ENCODE data around the gene REEP3. TPM values are rescaled to one million over a fixed set of nuclear protein-coding genes. Genes with fewer than 3 reads are reported as not detected.

The REEP3 gene
- total and polyA plus RNA-seq, 2 donors (not counting 1 experiment from before 2014, with no cell fraction given): 2.2 to 8.8 TPM

GRCh38 chr10:63528084-63528744, 7.0 kb downstream of the REEP3 start:
- H3K9me3 ChIP-seq (ENCODE audit: control extremely low read depth in 1 of 3, control insufficient read depth in 2 of 3, insufficient read depth in 1 of 3, low read length in 2 of 3): no peaks in the 10 kb centered on the region
- ATAC-seq (ENCODE audit: low read depth) (no peak), DNase-seq (no peak)
- H2AFZ ChIP-seq (ENCODE audit: insufficient read depth, low read depth, low read length, poor library complexity, severe bottlenecking): no peak overlapping the region
- TF ChIP-seq, protein P1, sequence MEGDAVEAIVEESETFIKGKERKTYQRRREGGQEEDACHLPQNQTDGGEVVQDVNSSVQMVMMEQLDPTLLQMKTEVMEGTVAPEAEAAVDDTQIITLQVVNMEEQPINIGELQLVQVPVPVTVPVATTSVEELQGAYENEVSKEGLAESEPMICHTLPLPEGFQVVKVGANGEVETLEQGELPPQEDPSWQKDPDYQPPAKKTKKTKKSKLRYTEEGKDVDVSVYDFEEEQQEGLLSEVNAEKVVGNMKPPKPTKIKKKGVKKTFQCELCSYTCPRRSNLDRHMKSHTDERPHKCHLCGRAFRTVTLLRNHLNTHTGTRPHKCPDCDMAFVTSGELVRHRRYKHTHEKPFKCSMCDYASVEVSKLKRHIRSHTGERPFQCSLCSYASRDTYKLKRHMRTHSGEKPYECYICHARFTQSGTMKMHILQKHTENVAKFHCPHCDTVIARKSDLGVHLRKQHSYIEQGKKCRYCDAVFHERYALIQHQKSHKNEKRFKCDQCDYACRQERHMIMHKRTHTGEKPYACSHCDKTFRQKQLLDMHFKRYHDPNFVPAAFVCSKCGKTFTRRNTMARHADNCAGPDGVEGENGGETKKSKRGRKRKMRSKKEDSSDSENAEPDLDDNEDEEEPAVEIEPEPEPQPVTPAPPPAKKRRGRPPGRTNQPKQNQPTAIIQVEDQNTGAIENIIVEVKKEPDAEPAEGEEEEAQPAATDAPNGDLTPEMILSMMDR (IDR thresholded peaks at IDR 0.05): no peak
- no peak for TF ChIP-seq EZH2 (IDR thresholded peaks at IDR 0.05; ENCODE audit: borderline replicate concordance, insufficient read depth, low read depth, low read length, poor library complexity, severe bottlenecking)
- no peak overlapping the region for H3K4me3 ChIP-seq (ENCODE audit: control extremely low read depth in 1 of 5, extremely low read depth in 1 of 5, insufficient read depth in 1 of 5, low read depth in 2 of 5, low read length in 4 of 5)
- intact Hi-C loops (cut with micrococcal nuclease): no loop called here
- H3K4me2 ChIP-seq (replicated peaks; ENCODE audit: low read depth, low read length, poor library complexity, severe bottlenecking): no peak overlapping the region
- no peak overlapping the region for H3K27ac ChIP-seq (ENCODE audit: low read length in 2 of 2)
- no peaks in the 10 kb centered on the region for H3K9me3 Mint-ChIP-seq (ENCODE audit: insufficient read depth)
- ChIA-PET POLR2A (no interaction called here), CTCF (no interaction called here)
- H3K27me3 ChIP-seq (replicated peaks in 1 of 4; ENCODE audit: control extremely low read depth in 1 of 4, control insufficient read depth in 3 of 4, insufficient read depth in 4 of 4, low read length in 3 of 4): no peaks in the 10 kb centered on the region
- 90% methylated on average over 4 of the region's 5 CpGs for WGBS (ENCODE audit: insufficient coverage)
- H3K9ac ChIP-seq (ENCODE audit: low read length): no peak overlapping the region
- H3K36me3 ChIP-seq (replicated peaks in 1 of 2; ENCODE audit: control extremely low read depth in 1 of 2, control insufficient read depth in 1 of 2, extremely low read depth in 1 of 2, insufficient read depth in 2 of 2, low read length in 1 of 2): no peaks in the 10 kb centered on the region
- H3K4me1 ChIP-seq (ENCODE audit: control insufficient read depth in 2 of 2, insufficient read depth in 2 of 2, low read length in 2 of 2): no peaks in the 10 kb centered on the region
- H3K4me3 Mint-ChIP-seq: no peak overlapping the region
- no peaks in the 10 kb centered on the region for H4K20me1 ChIP-seq (ENCODE audit: control insufficient read depth, insufficient read depth, low read length, poor library complexity, severe bottlenecking)
- no peaks in the 10 kb centered on the region for H3K27me3 Mint-ChIP-seq
- peaks cover 15% of the 10 kb centered on the region for H3K4me1 Mint-ChIP-seq
- H3K27ac Mint-ChIP-seq: peak overlapping the region; percentile 39
- peaks cover 49% of the 10 kb centered on the region for H3K79me2 ChIP-seq (ENCODE audit: control insufficient read depth, insufficient read depth, low read length)

DNA sequence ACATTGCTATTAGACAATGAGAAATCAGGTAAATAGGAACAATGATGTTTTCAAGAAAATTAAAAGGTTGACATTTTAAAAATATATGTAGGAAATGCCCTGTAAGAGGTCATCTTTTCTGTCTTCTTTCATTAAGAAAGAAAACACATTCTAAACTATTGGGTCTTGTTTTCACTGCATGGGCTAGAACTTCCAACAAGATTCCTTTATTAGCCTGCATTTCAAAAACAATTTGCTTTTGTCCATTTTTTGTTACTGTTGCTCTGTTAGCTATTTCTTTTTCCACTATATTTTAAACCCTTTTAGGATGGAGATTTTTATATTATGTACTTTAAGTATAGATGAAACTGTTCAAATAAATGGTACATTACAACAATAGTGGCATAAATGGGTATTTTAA, 9.2 kb downstream of the REEP3 start:
- H3K4me1 Mint-ChIP-seq: peaks cover 12% of the 10 kb centered on the region
- no peak for ATAC-seq (ENCODE audit: low read depth)

More for the DNA sequence above, 9.2 kb downstream of the REEP3 start:
- Mint-ChIP-seq H3K9me3 (ENCODE audit: insufficient read depth) (no peaks in the 10 kb centered on the region), H3K4me3 (no peak overlapping the region), H3K27ac (no peak overlapping the region), H3K27me3 (no peaks in the 10 kb centered on the region)
- Histone ChIP-seq H3K9me3 (ENCODE audit: control extremely low read depth in 1 of 3, control insufficient read depth in 2 of 3, insufficient read depth in 1 of 3, low read length in 2 of 3) (no peaks in the 10 kb centered on the region), H3K36me3 (replicated peaks in 1 of 2; ENCODE audit: control extremely low read depth in 1 of 2, control insufficient read depth in 1 of 2, extremely low read depth in 1 of 2, insufficient read depth in 2 of 2, low read length in 1 of 2) (no peaks in the 10 kb centered on the region), H3K27ac (ENCODE audit: low read length in 2 of 2) (no peak overlapping the region), H3K4me3 (ENCODE audit: control extremely low read depth in 1 of 5, extremely low read depth in 1 of 5, insufficient read depth in 1 of 5, low read depth in 2 of 5, low read length in 4 of 5) (no peak overlapping the region), H2AFZ (ENCODE audit: insufficient read depth, low read depth, low read length, poor library complexity, severe bottlenecking) (no peak overlapping the region), H3K4me1 (ENCODE audit: control insufficient read depth in 2 of 2, insufficient read depth in 2 of 2, low read length in 2 of 2) (no peaks in the 10 kb centered on the region), H3K27me3 (replicated peaks in 1 of 4; ENCODE audit: control extremely low read depth in 1 of 4, control insufficient read depth in 3 of 4, insufficient read depth in 4 of 4, low read length in 3 of 4) (no peaks in the 10 kb centered on the region), H4K20me1 (ENCODE audit: control insufficient read depth, insufficient read depth, low read length, poor library complexity, severe bottlenecking) (no peaks in the 10 kb centered on the region), H3K4me2 (replicated peaks; ENCODE audit: low read depth, low read length, poor library complexity, severe bottlenecking) (no peak overlapping the region), H3K79me2 (ENCODE audit: control insufficient read depth, insufficient read depth, low read length) (peaks cover 32% of the 10 kb centered on the region), H3K9ac (ENCODE audit: low read length) (no peak overlapping the region)
- ChIA-PET POLR2A (no interaction called here), CTCF (no interaction called here)
- intact Hi-C loops (cut with micrococcal nuclease): no loop called here
- TF ChIP-seq EZH2 (IDR thresholded peaks at IDR 0.05; ENCODE audit: borderline replicate concordance, insufficient read depth, low read depth, low read length, poor library complexity, severe bottlenecking): no peak
- TF ChIP-seq, protein P1 (IDR thresholded peaks at IDR 0.05): no peak
- DNase-seq: no peak

Measured in B cell (primary cell).